ENCODE results near the gene CFAP298. TPM values are rescaled to one million over a fixed set of nuclear protein-coding genes. Genes with fewer than 3 reads are reported as not detected.
"Not testable (repeated sequence)": the region's sequence is repeated elsewhere in the genome, so short reads cannot be mapped to it uniquely, and the experiment has no call there.

CFAP298 gene
- total RNA-seq, 1 donor from 2014 or later: 43.8 TPM

DNA sequence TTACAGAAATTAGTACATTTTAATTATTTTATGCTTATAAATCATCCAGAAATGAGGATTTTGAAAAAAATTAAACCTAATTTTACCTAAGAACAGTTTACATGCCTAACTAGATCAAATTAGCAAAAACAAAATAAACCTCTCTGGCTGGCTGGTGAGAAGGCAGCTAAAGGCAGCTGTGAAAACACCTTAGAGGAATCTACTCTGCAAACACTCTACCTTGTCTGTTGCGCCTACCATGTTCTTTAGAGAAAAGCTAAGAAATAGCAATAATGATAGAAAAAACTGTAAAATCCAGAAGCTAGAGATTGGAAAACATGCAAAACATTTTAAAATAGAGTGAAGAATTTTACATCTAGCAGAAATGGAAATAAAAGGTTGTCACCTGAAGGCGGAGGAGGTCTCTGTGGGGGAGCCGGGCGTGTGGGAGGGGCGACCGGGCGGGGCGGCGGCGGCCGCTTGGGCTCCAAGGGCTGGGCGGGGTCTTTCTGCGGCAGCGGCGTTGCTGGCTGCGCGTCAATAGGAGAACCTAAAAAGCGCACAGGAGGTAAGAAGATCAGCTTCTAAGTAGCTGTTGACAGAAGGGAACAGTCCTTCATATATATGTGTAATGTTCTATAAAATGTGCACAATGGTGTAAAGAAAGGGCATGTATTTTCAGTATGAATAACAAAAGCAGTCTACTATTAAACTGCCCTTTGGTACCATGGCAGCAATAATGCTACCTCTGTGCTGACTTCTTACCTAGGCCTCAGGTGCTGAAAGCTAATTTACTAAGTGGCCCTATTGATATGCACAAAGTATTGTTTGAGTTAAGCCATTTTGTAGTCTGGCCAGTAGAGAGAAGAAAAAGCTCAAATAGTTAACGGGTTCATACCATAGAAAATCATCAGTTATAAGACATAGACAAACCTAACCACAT is 33.3 kb upstream of the CFAP298 start:
- TF ChIP-seq, protein P1, sequence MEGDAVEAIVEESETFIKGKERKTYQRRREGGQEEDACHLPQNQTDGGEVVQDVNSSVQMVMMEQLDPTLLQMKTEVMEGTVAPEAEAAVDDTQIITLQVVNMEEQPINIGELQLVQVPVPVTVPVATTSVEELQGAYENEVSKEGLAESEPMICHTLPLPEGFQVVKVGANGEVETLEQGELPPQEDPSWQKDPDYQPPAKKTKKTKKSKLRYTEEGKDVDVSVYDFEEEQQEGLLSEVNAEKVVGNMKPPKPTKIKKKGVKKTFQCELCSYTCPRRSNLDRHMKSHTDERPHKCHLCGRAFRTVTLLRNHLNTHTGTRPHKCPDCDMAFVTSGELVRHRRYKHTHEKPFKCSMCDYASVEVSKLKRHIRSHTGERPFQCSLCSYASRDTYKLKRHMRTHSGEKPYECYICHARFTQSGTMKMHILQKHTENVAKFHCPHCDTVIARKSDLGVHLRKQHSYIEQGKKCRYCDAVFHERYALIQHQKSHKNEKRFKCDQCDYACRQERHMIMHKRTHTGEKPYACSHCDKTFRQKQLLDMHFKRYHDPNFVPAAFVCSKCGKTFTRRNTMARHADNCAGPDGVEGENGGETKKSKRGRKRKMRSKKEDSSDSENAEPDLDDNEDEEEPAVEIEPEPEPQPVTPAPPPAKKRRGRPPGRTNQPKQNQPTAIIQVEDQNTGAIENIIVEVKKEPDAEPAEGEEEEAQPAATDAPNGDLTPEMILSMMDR (conservative IDR thresholded peaks at IDR 0.05): no peak
- Mint-ChIP-seq H3K27me3 (peaks cover 3% of the 10 kb centered on the region), H3K9me3 (no peaks in the 10 kb centered on the region), H3K4me3 (peak overlapping the region; percentile 56), H3K36me3 (peaks cover 7% of the 10 kb centered on the region), H3K4me1 (ENCODE audit: unreplicated experiment) (peaks cover 7% of the 10 kb centered on the region), H3K27ac (no peak overlapping the region)
- DNase-seq (ENCODE audit: extremely low spot score, unreplicated experiment): no peak

DNA sequence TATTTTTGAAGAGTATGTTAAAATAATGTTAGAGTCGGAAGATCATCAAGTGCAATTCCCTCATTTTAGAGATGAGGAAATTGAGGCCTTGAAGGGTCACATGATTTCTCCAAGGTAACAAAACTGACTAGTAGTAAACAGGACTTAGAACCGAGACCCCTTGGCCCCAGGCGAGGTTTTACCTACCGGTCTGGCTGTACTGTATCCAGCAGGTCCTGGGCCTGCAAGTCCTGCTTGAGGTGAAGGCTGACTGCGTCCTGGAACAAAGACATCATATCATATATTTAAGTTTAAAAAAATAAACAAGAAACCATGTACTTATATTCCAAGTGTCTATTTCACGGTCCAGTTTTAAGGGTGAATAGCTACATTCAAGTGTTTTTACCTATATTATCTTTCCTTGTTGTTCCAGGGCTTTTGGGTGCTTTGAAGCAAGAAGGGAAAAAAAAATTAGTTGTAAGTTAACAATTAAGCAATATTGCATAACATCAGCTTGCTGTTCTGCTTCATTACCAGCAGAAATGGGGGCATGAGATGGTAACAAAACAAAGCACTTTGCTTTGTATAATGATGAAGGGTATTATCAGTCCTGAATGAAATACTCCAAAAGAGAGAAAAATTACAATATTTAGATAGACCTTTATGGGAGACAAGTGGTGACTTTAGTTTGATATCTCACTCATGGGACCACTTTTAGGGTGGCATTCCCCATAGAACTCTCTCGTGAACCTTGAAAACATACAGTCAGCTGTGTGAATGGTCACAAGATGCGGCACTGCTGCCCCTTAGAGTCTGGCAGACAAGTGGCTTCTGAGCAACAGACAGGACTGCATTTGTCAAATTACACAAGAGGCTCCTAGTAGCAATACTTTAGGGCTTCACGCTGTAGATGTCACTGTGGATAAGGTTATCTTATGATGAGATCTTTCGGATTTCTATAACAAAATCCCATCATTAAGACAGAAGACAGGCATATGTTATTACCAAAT is 29.8 kb upstream of the CFAP298 start:
- Mint-ChIP-seq H3K27ac (no peak overlapping the region), H3K36me3 (peaks cover 7% of the 10 kb centered on the region), H3K27me3 (peaks cover 3% of the 10 kb centered on the region), H3K4me3 (no peak overlapping the region), H3K4me1 (ENCODE audit: unreplicated experiment) (peaks cover 7% of the 10 kb centered on the region), H3K9me3 (no peaks in the 10 kb centered on the region)
- DNase-seq (ENCODE audit: extremely low spot score, unreplicated experiment): no peak
- TF ChIP-seq, protein P1 (conservative IDR thresholded peaks at IDR 0.05): no peak

DNA sequence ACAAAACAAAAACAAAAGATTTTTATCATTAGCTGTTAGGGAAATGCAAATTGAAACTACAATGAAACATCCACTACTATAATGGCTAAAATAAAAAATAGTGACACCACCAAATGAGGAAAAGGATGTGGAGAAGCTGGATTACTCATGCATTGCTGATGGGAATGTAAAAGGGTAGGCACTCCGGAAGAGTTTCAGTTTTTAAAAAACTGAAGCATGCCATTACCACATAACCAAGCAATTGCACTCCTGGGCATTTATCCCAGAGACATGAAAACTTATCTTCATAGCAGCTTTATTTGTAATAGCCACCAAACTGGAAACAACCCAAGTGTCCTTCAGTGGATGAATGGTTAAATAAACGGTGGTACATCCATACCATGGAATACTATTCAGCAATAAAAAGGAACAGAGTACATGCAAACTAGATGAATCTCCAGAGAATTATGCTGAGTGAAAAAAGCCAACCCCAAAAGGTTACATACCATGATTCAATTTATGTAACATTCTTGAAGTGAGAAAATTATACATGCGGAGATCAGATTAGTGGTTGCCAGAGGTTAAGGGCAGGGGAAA is 14.5 kb upstream of the CFAP298 start:
- TF ChIP-seq, protein P1 (conservative IDR thresholded peaks at IDR 0.05): no peak
- DNase-seq (ENCODE audit: extremely low spot score, unreplicated experiment): no peak
- H3K4me3 Mint-ChIP-seq: no peak overlapping the region
- no peak overlapping the region for H3K27ac Mint-ChIP-seq
- H3K9me3 Mint-ChIP-seq: no peaks in the 10 kb centered on the region
- no peaks in the 10 kb centered on the region for H3K4me1 Mint-ChIP-seq (ENCODE audit: unreplicated experiment)
- peaks cover 3% of the 10 kb centered on the region for H3K36me3 Mint-ChIP-seq
- H3K27me3 Mint-ChIP-seq: peaks cover 5% of the 10 kb centered on the region

DNA sequence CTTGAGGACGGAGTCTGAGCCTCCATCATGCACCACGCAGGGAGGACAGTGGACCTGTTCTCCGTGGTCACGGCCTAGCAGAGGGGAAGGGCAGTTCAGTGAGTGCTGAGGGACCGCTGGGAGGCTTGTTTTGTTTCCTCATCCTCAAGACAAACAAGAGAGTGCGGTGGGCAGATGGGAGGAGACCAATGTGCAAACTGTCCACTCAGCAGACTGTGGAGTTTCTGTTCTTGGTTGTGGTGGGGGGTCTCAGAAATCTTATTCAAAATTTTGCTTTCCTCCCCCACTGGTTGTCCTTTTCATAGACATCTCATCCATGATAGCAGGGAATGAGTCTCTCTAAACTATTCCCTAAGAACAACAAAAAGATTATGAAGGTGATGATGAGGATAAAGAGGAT is 6.0 kb upstream of the CFAP298 start:
- not testable (repeated sequence) for H3K4me3 Mint-ChIP-seq; H3K9me3 Mint-ChIP-seq; DNase-seq (ENCODE audit: extremely low spot score, unreplicated experiment); H3K4me1 Mint-ChIP-seq (ENCODE audit: unreplicated experiment); H3K36me3 Mint-ChIP-seq
- Mint-ChIP-seq H3K27me3 (peaks cover 43% of the 10 kb centered on the region), H3K27ac (peak overlapping the region; percentile 25)

DNA sequence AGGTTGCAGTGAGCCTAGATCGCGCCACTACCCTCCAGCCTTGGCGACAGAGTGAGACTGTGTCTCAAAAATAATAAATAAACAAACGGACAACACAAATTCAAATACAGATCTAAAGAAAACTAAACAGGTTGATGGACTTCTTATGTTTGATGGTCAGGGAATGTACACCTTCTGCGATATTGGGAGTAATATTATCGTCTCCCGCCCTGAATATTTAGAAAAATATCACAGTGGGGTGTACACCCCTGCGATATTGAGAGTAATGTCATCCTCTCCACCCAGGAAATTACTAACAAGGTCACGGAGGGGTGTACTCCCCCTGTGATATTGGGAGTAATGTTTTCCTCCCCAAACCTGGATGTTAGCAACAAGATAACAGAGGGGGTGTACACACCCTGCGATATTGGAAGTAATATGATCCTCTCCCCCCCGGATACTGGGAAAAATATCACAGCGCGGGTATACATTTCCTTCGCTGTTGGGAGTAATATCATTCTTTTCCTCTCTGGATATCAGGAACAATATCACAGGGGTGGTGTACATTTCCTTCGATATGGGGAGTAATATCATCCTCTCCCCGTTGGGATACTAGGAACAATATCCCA is 1.4 kb upstream of the CFAP298 start:
- Mint-ChIP-seq H3K4me1 (ENCODE audit: unreplicated experiment) (peaks cover 4% of the 10 kb centered on the region), H3K27ac (no peak overlapping the region)
- TF ChIP-seq, protein P1 (conservative IDR thresholded peaks at IDR 0.05): no peak

More for the DNA sequence above, 1.4 kb upstream of the CFAP298 start:
- no peak for DNase-seq (ENCODE audit: extremely low spot score, unreplicated experiment)
- H3K27me3 Mint-ChIP-seq: peaks cover 18% of the 10 kb centered on the region
- H3K4me3 Mint-ChIP-seq: peak overlapping the region; percentile 98
- no peaks in the 10 kb centered on the region for H3K9me3 Mint-ChIP-seq
- peaks cover 8% of the 10 kb centered on the region for H3K36me3 Mint-ChIP-seq

All from type B pancreatic cell (in vitro differentiated cells).